Measurements from ENCODE around the gene HIGD2A.
"Not testable (repeated sequence)": the region's sequence is repeated elsewhere in the genome, so short reads cannot be mapped to it uniquely, and the experiment has no call there.

The HIGD2A gene

DNA sequence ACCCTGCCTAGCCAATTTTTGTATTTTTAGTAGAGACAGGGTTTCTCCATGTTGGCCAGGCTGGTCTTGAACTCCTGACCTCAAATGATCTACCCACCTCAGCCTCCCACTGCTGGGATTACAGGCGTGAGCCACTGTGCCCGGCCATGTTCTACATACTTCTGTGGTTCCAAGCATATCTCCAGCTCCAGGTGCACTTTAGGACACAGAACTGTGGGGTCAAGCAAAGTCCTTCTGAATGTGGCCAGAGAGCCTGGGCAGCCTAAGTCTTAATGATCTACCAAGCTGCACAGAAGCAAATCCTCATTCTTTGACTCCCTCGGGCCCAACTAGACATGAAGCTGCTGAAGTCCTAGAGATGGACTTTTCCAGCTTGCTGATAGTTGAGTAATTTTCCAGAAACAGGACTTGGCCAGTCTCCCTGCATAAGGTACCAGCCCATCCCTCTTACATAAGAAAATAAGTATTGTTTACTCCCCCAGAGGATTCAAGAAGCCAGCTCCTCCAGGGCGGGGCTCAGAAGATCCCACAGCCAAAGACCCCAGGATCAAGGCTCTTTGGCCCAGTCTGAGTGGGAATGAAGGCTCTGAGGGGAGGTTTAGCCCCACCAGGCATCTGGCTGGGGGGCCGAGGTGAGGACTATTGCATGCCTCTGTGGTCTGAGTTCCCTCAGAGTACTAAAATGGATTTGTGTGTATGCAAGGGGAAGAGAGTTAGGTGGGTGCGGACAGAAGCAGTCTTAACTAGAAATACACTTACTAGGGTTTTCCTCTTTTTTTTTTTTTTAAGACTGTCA lies 19.1 kb downstream of the HIGD2A start:
- H3K9ac ChIP-seq (ENCODE audit: low read length), result no peak overlapping the region
- H3K4me1 ChIP-seq (ENCODE audit: control insufficient read depth, insufficient read depth, low read length), result no peaks in the 10 kb centered on the region
- peaks cover 23% of the 10 kb centered on the region for H3K36me3 ChIP-seq (ENCODE audit: control insufficient read depth, insufficient read depth, low read length)
- H3K4me3 ChIP-seq (ENCODE audit: low read length), result no peak overlapping the region
- H3K27ac ChIP-seq (ENCODE audit: low read depth, low read length), result no peak overlapping the region
- H3K27me3 ChIP-seq (ENCODE audit: control insufficient read depth, insufficient read depth, low read length), result no peaks in the 10 kb centered on the region

DNA sequence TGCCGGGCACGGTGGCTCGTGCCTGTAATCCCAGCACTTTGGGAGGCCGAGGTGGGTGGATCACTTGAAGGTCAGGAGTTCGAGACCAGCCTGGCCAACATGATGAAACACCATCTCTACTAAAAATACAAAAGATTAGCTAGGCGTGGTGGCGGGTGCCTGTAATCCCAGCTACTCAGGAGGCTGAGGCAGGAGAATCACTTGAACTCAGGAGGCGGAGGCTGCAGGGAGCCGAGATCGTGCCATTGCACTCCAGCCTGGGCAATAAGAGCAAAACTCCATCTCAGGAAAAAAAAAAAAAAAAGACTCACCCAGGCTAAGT lies 19.7 kb downstream of the HIGD2A start:
- not testable (repeated sequence) for H3K4me3 ChIP-seq (ENCODE audit: low read length); H3K9ac ChIP-seq (ENCODE audit: low read length); H3K27ac ChIP-seq (ENCODE audit: low read depth, low read length); H3K4me1 ChIP-seq (ENCODE audit: control insufficient read depth, insufficient read depth, low read length); H3K27me3 ChIP-seq (ENCODE audit: control insufficient read depth, insufficient read depth, low read length)
- peaks cover 23% of the 10 kb centered on the region for H3K36me3 ChIP-seq (ENCODE audit: control insufficient read depth, insufficient read depth, low read length)

GRCh38 chr5:176408590-176408989 lies 20.0 kb downstream of the HIGD2A start:
- no peaks in the 10 kb centered on the region for H3K27me3 ChIP-seq (ENCODE audit: control insufficient read depth, insufficient read depth, low read length)
- H3K36me3 ChIP-seq (ENCODE audit: control insufficient read depth, insufficient read depth, low read length), result peaks cover 23% of the 10 kb centered on the region
- no peak overlapping the region for H3K9ac ChIP-seq (ENCODE audit: low read length)
- no peak overlapping the region for H3K27ac ChIP-seq (ENCODE audit: low read depth, low read length)
- no peak overlapping the region for H3K4me3 ChIP-seq (ENCODE audit: low read length)
- peaks cover 2% of the 10 kb centered on the region for H3K4me1 ChIP-seq (ENCODE audit: control insufficient read depth, insufficient read depth, low read length)

GRCh38 chr5:176409765-176410164 lies 21.2 kb downstream of the HIGD2A start:
- Histone ChIP-seq H3K9ac (ENCODE audit: low read length) (no peak overlapping the region), H3K27me3 (ENCODE audit: control insufficient read depth, insufficient read depth, low read length) (no peaks in the 10 kb centered on the region), H3K4me1 (ENCODE audit: control insufficient read depth, insufficient read depth, low read length) (peaks cover 11% of the 10 kb centered on the region), H3K36me3 (ENCODE audit: control insufficient read depth, insufficient read depth, low read length) (peaks cover 23% of the 10 kb centered on the region), H3K4me3 (ENCODE audit: low read length) (no peak overlapping the region), H3K27ac (ENCODE audit: low read depth, low read length) (no peak overlapping the region)

DNA sequence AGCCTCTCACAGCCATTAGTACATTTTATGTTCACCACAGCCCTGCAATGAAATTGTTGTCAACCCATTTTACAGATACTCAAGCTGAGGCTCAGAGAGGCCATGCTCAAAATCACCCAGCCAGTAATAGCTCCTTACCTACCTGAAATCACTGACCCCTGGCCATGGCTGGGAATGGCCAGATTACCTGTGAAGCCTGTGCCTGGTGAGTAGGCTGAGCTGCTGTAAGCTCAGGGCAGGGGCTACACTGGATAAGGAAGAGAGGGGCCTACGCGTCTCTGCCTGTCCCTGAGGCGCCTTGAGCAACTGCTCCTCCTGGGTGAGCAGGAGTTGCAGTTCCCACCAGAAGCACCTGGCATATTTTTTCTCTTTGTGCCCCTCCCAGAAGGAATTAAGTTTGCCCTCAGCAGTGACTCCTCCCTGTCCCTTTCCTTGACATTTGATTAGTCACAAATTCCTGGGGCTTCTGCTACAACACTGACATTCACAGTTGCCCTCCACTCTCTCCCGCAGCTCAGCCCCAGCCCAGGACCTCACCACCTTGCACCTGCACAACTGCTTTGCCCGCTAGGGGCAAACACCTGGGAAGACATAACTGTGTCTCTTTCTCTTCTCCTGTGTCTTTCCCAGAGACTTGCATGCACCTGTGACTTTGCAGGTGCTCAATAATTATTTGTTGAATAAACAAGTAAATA lies 22.1 kb downstream of the HIGD2A start:
- peaks cover 19% of the 10 kb centered on the region for H3K4me1 ChIP-seq (ENCODE audit: control insufficient read depth, insufficient read depth, low read length)
- H3K9ac ChIP-seq (ENCODE audit: low read length), result no peak overlapping the region
- H3K36me3 ChIP-seq (ENCODE audit: control insufficient read depth, insufficient read depth, low read length), result peaks cover 23% of the 10 kb centered on the region
- no peak overlapping the region for H3K4me3 ChIP-seq (ENCODE audit: low read length)
- H3K27ac ChIP-seq (ENCODE audit: low read depth, low read length), result no peak overlapping the region
- H3K27me3 ChIP-seq (ENCODE audit: control insufficient read depth, insufficient read depth, low read length), result no peaks in the 10 kb centered on the region

- Histone ChIP-seq H3K4me1 (ENCODE audit: control insufficient read depth, insufficient read depth, low read length) (peaks cover 28% of the 10 kb centered on the region), H3K4me3 (ENCODE audit: low read length) (no peak overlapping the region), H3K27me3 (ENCODE audit: control insufficient read depth, insufficient read depth, low read length) (no peaks in the 10 kb centered on the region), H3K27ac (ENCODE audit: low read depth, low read length) (no peak overlapping the region), H3K36me3 (ENCODE audit: control insufficient read depth, insufficient read depth, low read length) (peaks cover 11% of the 10 kb centered on the region), H3K9ac (ENCODE audit: low read length) (no peak overlapping the region)
Observed at GRCh38 chr5:176412517-176413254, 24.1 kb downstream of the HIGD2A start.

- peak overlapping the region; percentile 6 for H3K27ac ChIP-seq (ENCODE audit: low read depth, low read length)
- peaks cover 11% of the 10 kb centered on the region for H3K36me3 ChIP-seq (ENCODE audit: control insufficient read depth, insufficient read depth, low read length)
- no peak overlapping the region for H3K9ac ChIP-seq (ENCODE audit: low read length)
- peaks cover 28% of the 10 kb centered on the region for H3K4me1 ChIP-seq (ENCODE audit: control insufficient read depth, insufficient read depth, low read length)
- H3K4me3 ChIP-seq (ENCODE audit: low read length), result no peak overlapping the region
- no peaks in the 10 kb centered on the region for H3K27me3 ChIP-seq (ENCODE audit: control insufficient read depth, insufficient read depth, low read length)
Observed at GRCh38 chr5:176413255-176413565, 24.7 kb downstream of the HIGD2A start.

- H3K4me1 ChIP-seq (ENCODE audit: control insufficient read depth, insufficient read depth, low read length), result peaks cover 28% of the 10 kb centered on the region
- H3K4me3 ChIP-seq (ENCODE audit: low read length), result no peak overlapping the region
- H3K9ac ChIP-seq (ENCODE audit: low read length), result peak overlapping the region; percentile 33
- peak overlapping the region; percentile 6 for H3K27ac ChIP-seq (ENCODE audit: low read depth, low read length)
- H3K27me3 ChIP-seq (ENCODE audit: control insufficient read depth, insufficient read depth, low read length), result no peaks in the 10 kb centered on the region
- peaks cover 9% of the 10 kb centered on the region for H3K36me3 ChIP-seq (ENCODE audit: control insufficient read depth, insufficient read depth, low read length)
Observed at GRCh38 chr5:176413709-176414191, 25.2 kb downstream of the HIGD2A start.

- H3K36me3 ChIP-seq (ENCODE audit: control insufficient read depth, insufficient read depth, low read length), result peaks cover 9% of the 10 kb centered on the region
- H3K4me3 ChIP-seq (ENCODE audit: low read length), result peak overlapping the region; percentile 87
- H3K27ac ChIP-seq (ENCODE audit: low read depth, low read length), result no peak overlapping the region
- H3K9ac ChIP-seq (ENCODE audit: low read length), result no peak overlapping the region
- H3K4me1 ChIP-seq (ENCODE audit: control insufficient read depth, insufficient read depth, low read length), result peaks cover 28% of the 10 kb centered on the region
- H3K27me3 ChIP-seq (ENCODE audit: control insufficient read depth, insufficient read depth, low read length), result no peaks in the 10 kb centered on the region
Observed at GRCh38 chr5:176414704-176415103, 26.2 kb downstream of the HIGD2A start.

DNA sequence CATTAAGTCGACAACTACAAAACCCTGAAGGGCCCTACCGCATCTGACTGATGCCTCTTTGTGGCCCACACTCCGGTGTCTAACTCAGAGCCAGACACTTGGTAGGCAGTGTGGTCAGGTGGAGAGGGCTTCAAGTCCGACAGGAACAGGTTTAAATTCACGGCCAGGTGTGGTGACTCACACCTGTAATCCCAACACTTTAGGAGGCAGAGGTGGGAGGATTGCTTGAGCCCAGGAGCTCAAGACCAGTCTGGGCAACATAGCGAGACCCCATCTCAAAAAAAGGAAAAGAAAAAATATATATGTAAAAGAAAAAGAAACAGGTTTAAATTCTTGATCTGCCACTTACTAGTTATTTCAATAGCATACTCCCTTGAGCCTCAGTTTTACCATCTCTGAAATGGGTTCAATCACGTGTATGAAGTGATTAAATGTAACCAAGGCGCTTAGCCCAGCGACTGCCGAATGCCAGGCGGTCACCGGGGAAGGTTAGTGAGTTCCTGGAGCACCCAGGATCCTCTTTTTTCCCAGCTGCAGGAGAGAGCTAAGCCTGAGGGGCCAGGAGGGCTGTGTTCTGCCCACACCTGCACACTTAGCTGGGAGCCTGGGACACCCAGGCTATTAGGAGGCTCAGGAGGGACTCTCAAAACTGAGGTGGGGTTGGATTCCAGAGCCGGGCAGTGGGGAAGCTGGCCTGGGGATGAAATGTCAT lies 26.8 kb downstream of the HIGD2A start:
- Histone ChIP-seq H3K4me3 (ENCODE audit: low read length) (peak overlapping the region; percentile 87), H3K9ac (ENCODE audit: low read length) (peak overlapping the region; percentile 47), H3K4me1 (ENCODE audit: control insufficient read depth, insufficient read depth, low read length) (peaks cover 28% of the 10 kb centered on the region), H3K36me3 (ENCODE audit: control insufficient read depth, insufficient read depth, low read length) (peaks cover 2% of the 10 kb centered on the region), H3K27ac (ENCODE audit: low read depth, low read length) (peak overlapping the region; percentile 73), H3K27me3 (ENCODE audit: control insufficient read depth, insufficient read depth, low read length) (no peaks in the 10 kb centered on the region)

- H3K4me3 ChIP-seq (ENCODE audit: low read length), result peak within 1 kb of the TSS; percentile 87
- peaks cover 28% of the 10 kb centered on the region for H3K4me1 ChIP-seq (ENCODE audit: control insufficient read depth, insufficient read depth, low read length)
- peak within 1 kb of the TSS; percentile 73 for H3K27ac ChIP-seq (ENCODE audit: low read depth, low read length)
- no peaks in the 10 kb centered on the region for H3K27me3 ChIP-seq (ENCODE audit: control insufficient read depth, insufficient read depth, low read length)
- peak within 1 kb of the TSS; percentile 46 for H3K9ac ChIP-seq (ENCODE audit: low read length)
- H3K36me3 ChIP-seq (ENCODE audit: control insufficient read depth, insufficient read depth, low read length), result peaks cover 2% of the 10 kb centered on the region
Observed at GRCh38 chr5:176415952-176416924, 27.7 kb downstream of the HIGD2A start, which contains the start of gene CLTB. CLTB (minus strand) TSS chr5:176416539; CDS start chr5:176416363, 176 bp downstream.

Measured in rectal smooth muscle tissue (tissue), 1 donor.